GM04503 (cell line): ENCODE results near the gene SNAPC3.
"Not testable (repeated sequence)": the region's sequence is repeated elsewhere in the genome, so short reads cannot be mapped to it uniquely, and the experiment has no call there.

Experiments
- DNase-seq: peaks from one replicate; pipeline ENCODE4 v3.0.0-alpha.2; 2012; ENCODE audit warnings: low read depth

Gene SNAPC3

DNA sequence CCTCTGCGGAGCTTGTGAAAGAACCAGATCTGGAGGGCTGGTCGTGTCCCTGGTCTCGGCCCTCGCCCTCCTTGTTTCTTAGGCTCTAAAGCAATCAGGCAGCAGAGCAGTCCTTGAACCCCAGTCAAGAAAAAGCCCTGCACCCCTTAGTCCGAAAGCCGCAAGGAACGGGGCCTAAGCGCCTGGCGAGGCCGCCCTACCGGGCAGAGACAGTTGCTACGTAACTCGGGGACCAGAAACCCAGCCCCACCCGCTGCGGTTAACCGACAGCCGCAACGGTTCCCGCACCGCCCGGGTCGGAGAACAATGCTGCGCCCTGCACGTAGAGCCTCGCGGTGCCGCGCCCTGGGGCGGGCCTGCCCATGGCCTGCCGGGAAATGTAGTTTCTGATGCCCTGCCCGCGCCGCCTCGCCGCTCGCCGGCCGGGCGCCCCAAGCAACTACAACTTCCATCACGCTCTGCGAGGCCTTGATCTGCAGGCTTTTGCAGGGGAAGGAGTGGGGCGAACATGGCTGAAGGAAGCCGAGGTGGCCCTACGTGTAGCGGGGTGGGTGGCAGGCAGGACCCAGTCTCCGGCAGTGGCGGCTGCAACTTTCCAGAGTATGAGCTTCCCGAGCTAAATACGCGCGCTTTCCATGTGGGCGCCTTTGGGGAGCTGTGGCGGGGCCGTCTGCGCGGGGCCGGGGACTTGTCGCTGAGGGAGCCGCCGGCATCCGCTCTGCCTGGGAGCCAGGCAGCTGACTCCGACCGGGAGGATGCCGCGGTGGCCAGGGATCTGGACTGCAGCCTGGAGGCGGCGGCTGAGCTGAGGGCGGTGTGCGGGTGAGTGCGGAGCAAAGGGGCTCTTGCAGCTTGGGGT is at the start of gene SNAPC3:
SNAPC3 (plus strand) TSS at position 505 of the 859 bp plus-strand sequence; CDS start at position 509, 4 bp downstream.
- DNase-seq = peak; percentile 68

GRCh38 chr9:15373881-15374280 is 48.8 kb upstream of the SNAPC3 start:
- no peak for DNase-seq

DNA sequence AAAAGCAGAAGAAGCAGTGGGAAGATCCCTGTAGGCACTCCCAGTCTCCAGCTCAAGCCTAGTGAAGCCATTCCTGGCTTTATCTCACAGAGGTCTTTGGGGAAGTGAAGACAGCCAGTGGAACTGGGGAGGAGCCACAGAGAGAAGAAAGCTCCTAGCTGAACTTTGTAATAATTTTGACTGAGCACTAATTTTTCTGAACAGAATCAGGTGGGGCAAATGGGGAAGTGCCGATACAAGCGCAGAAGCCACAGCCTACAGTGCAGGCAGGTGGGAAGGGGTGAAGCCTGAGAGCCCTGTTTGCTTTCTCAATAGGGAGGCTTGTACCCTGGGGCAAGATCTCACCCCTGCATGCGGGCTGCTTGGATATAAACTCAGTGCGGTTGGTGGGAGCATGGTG is 48.4 kb upstream of the SNAPC3 start:
- DNase-seq = no peak

DNA sequence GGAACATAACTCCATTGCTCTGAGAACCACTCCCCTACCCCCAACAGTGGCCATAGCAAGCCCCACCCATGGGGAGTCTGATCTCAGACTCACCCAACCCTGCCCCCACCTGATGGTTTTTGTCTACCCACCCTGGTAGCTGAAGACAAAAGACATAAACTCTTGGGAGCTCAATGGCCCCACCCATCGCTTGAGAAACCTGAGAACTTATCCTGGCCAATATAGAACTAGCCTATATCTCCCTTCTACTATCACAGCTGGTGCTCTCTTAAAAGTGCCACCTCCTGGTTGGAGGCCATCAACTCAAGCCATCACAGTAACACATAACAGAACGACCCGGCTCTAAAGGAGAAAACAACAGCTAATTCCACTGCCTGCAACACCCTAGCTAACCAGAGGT is 47.9 kb upstream of the SNAPC3 start:
- DNase-seq = no peak

- no peak for DNase-seq
Measured at GRCh38 chr9:15377625-15378540, 44.8 kb upstream of the SNAPC3 start.

DNA sequence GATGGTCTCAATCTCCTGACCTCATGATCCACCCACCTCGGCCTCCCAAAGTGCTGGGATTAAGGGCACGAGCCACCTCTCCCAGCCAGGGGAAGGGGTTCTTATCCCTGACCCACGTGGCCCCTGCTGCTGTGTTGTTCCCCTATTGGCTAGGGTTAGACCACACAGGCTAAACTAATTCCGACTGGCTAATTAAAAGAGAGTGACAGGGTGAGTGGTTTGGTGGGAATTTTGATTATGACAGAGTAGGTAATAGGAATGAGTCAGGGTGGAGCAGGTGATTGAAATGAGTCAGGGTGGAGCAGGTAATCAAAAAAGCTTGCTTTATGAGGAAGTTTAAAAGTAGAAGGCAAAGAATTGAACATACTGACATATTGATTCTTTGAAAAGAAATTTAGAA is 43.4 kb upstream of the SNAPC3 start:
- DNase-seq = not testable (repeated sequence)

DNA sequence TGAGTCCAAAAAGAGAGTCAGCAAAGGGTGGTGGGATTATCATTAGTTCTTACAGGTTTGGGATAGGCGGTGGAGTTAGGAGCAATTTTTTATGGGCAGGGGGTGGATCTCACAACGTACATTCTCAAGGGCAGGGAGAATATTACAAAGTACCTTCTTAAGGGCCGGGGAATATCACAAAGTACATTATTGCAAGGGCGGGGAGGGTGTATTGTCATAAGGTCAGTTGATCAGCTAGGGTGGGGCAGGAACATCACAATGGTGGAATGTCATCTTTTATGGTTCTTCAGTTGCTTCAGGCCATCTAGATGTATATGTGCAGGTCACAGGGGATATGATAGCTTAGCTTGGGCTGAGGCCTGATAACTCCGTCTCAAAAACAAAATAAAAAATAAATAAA is 42.8 kb upstream of the SNAPC3 start:
- DNase-seq = not testable (repeated sequence)

- DNase-seq = no peak
Measured at GRCh38 chr9:15381491-15381890, 41.2 kb upstream of the SNAPC3 start.

- DNase-seq = no peak
Measured at GRCh38 chr9:15386465-15386864, 36.2 kb upstream of the SNAPC3 start.

DNA sequence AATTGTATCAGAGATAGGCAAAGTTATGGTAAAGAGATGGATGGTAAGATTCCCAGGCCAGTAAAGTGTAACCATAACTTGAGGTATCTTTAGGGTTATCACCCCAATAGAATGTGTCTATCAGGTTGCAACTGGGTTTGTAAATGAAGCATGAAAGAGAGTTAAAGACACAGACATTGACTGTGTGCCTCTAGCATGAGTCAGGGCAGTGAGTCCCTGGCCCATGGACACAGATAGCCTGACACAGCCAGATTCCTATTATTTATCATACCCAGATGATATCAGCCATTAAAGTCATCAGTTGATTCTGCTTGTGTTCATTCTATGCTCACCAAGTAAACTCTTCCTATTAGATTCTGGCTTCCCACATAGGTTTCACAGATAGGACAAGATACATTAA is 33.5 kb upstream of the SNAPC3 start:
- no peak for DNase-seq

GRCh38 chr9:15389631-15390030 is 33.0 kb upstream of the SNAPC3 start:
- DNase-seq = no peak

- no peak for DNase-seq
Measured at GRCh38 chr9:15390201-15390600, 32.5 kb upstream of the SNAPC3 start.

- DNase-seq = no peak
Measured at GRCh38 chr9:15392363-15392762, 30.3 kb upstream of the SNAPC3 start.

GRCh38 chr9:15400281-15400941 is 22.3 kb upstream of the SNAPC3 start:
- no peak for DNase-seq

DNA sequence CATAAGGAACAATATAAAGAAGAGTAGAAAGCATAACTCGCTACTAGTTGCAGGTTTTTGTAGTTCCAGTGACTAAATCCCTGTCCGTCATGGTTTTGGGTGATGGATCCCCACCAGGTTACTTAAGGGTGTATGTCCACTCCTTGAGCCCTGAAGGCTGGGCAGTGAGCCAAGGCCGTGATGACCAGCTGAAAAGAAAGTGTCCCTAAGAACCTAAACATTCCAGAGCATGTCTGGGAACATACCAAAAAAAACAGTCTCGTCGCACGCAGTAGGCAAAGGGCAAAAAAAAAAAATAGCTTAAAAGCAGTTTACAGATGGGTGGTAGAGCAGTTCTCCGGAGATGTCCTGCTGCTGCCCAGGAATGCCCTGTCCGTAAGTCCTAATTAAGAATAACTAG is 21.4 kb upstream of the SNAPC3 start:
- no peak for DNase-seq

GRCh38 chr9:15403155-15403554 is 19.5 kb upstream of the SNAPC3 start:
- DNase-seq = no peak

- no peak for DNase-seq
Measured at GRCh38 chr9:15404171-15404570, 18.5 kb upstream of the SNAPC3 start.

DNA sequence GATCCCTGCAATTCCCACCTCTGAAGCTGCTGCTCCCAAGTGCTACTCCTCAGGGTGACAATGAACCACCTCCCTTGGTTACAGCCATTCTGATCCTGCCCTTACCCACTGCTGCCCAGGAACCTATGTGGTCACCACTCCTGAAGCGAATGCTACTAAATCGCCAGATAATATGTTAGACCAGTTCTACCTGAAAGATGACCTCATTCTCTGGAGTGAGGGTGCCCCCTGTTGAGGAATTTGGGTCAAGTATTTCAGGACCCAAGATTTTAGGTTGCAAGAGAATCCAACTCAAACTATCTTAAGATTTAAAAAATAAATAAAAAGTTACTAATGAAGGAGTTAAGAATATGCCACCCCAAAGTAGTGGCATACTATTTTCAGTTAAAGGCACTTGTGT is 5.8 kb upstream of the SNAPC3 start:
- DNase-seq = no peak

GRCh38 chr9:15417626-15418025 is 5.0 kb upstream of the SNAPC3 start:
- no peak for DNase-seq

GRCh38 chr9:15420796-15421195 is 1.9 kb upstream of the SNAPC3 start:
- DNase-seq = no peak

DNA sequence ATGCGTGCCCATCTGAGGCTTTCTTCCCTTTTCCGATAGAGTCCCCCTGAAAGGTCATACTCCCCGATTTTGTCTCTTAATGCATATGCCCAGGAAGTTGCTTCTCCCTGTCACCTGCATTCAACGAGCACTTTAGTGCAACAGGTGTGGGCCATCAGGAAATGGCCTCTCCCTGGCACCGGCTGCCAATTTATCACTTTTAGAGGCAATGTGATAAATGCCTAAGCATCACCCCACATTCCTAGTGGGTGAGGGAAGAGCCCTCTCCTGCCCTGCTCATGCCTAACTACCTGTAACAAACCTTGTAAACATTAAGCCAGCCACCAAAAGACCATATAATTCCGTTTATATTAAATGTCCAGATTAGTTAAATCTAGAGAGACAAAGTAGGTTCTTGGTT is 1.1 kb upstream of the SNAPC3 start:
- DNase-seq = no peak

DNA sequence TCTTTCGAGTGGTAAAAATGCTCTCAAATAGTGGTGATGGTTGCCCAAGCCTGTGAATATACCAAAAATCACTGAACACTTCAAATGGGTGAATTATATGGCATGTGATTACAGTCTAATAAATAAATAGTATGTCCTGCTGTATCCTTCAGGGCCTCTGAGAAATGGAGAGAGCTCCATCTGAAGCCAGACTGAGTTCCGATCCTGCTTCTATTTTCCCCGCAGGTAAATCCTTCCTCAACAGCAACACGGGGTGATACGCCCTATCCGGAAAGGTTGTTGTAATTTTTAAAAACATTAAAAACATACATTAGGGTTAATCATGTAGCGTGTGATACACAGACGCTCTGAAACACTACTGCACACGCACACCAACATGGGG is 695 bp upstream of the SNAPC3 start:
- DNase-seq = no peak
